CD4-positive, alpha-beta memory T cell (primary cell): Measurements from ENCODE around the gene RPL32. TPM values are rescaled to one million over a fixed set of nuclear protein-coding genes. Genes with fewer than 3 reads are reported as not detected.

Source experiments
- CTCF ChIA-PET: fragments of 350-600 bp; sonication (Branson Sonifier 250); formaldehyde crosslinking; loops from one replicate; lab custom pipeline; 2021; ENCODE audit warnings: inconsistent platforms; ENCODE audit not compliant: partially characterized antibody; lab: Charles Lee
- POLR2A ChIA-PET: fragments of 350-600 bp; sonication (Branson Sonifier 250); formaldehyde crosslinking; loops from one replicate; lab custom pipeline; 2021; ENCODE audit not compliant: partially characterized antibody; lab: Charles Lee
- DNase-seq, 5 donors: peaks; one replicate each; pipeline versions ENCODE4 v3.0.0 to v3.0.0-alpha.2; 2020 to 2022; ENCODE audit warnings: mixed read lengths in 1 of 5
- H3K27ac ChIP-seq: one replicate; pipeline ENCODE4 v1.7.0; 2013; ENCODE audit warnings: low read depth, low read length
- H3K27me3 ChIP-seq: 2 replicates; pipeline ENCODE4 v1.7.0; 2013; ENCODE audit warnings: mild to moderate bottlenecking, low read length, moderate library complexity; ENCODE audit not compliant: insufficient read depth
- H3K36me3 ChIP-seq: 2 replicates; pipeline ENCODE4 v1.7.0; 2013; ENCODE audit warnings: mild to moderate bottlenecking, low read length, moderate library complexity; ENCODE audit not compliant: insufficient read depth
- H3K4me1 ChIP-seq: 2 replicates; pipeline ENCODE4 v1.7.0; 2013; ENCODE audit warnings: mild to moderate bottlenecking, low read length, moderate library complexity; ENCODE audit not compliant: insufficient read depth
- H3K4me3 ChIP-seq, 2 donors: one replicate each; pipeline ENCODE4 v1.7.0; 2013; ENCODE audit warnings: low read length in 2 of 2, mild to moderate bottlenecking in 1 of 2
- H3K9me3 ChIP-seq, 2 donors: one replicate each; pipeline ENCODE4 v1.7.0; 2013; ENCODE audit warnings: low read length in 2 of 2, control low read depth in 1 of 2; ENCODE audit not compliant: control insufficient read depth in 1 of 2
- H3K27ac Mint-ChIP-seq, 7 donors: one replicate each; pipeline ENCODE4 v1.8.0; 2020 to 2021; ENCODE audit warnings: mixed read lengths in 7 of 7, mild to moderate bottlenecking in 6 of 7, inconsistent platforms in 3 of 7, moderate library complexity in 3 of 7
- H3K27me3 Mint-ChIP-seq, 2 donors: one replicate each; pipeline ENCODE4 v1.8.0; 2020 to 2021; ENCODE audit warnings: mixed read lengths in 2 of 2
- H3K36me3 Mint-ChIP-seq, 2 donors: one replicate each; pipeline ENCODE4 v1.8.0; 2020 to 2021; ENCODE audit warnings: mixed read lengths in 2 of 2, inconsistent platforms in 1 of 2, mild to moderate bottlenecking in 1 of 2
- H3K4me1 Mint-ChIP-seq, 4 donors: one replicate each; pipeline ENCODE4 v1.8.0; 2020 to 2021; ENCODE audit warnings: mixed read lengths in 4 of 4, mild to moderate bottlenecking in 1 of 4
- H3K4me3 Mint-ChIP-seq, 8 donors: one replicate each; pipeline ENCODE4 v1.8.0; 2020 to 2021; ENCODE audit warnings: mixed read lengths in 8 of 8, mild to moderate bottlenecking in 7 of 8, moderate library complexity in 6 of 8, inconsistent platforms in 3 of 8
- H3K9me3 Mint-ChIP-seq, 8 donors: one replicate each; pipeline ENCODE4 v1.8.0; 2020 to 2021; ENCODE audit warnings: mixed read lengths in 8 of 8, mild to moderate bottlenecking in 5 of 8, inconsistent platforms in 3 of 8, moderate library complexity in 1 of 8
- intact Hi-C: fragments of 100-400 bp; cut with micrococcal nuclease; formaldehyde crosslinking; loops from one replicate; pipeline ENCODE4 v1.15.1; 2023
- polyA plus RNA-seq, 2 donors: library from polyadenylated mRNA; unstranded; fragments of 300-500 nt; fragmentation: Illumina TruSeq; gene quantifications; one replicate each; pipeline ENCODE4 v1.2.3, GENCODE V29; 2021
- total RNA-seq, 2 experiments: library from RNA; stranded (reverse); gene quantifications; one replicate each; pipeline ENCODE4 v1.2.3, GENCODE V29; 2021

Gene RPL32
- total and polyA plus RNA-seq, 4 experiments from 2014 or later, result 2,040 to 3,480 (median 3,340) TPM

DNA sequence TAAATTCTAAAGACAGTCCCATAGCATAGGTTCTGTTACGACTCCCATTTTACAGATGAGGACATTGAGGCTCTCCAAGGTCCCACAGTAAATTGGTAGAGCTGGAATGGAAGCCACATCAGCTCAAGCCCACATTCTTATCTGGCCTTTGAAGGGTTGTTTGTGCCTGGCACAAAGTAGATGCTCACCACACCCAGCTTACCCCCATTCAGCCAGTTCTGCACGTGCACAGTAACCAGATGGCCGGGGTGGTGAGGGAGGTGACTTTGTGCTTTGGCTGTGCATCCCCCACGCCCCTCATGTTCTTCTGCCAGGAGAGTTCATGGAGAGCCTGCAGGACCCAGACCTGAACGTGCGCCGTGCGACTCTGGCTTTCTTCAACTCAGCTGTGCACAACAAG is 16.2 kb downstream of the RPL32 start:
- Mint-ChIP-seq H3K27ac (no peak overlapping the region), H3K4me3 (no peak overlapping the region), H3K4me1 (peaks cover 0 to 3% (median 0%) of the 10 kb centered on the region in 4 donors), H3K27me3 (no peaks in the 10 kb centered on the region), H3K36me3 (no peaks in the 10 kb centered on the region), H3K9me3 (no peaks in the 10 kb centered on the region)
- H3K9me3 ChIP-seq, result no peaks in the 10 kb centered on the region
- no peak overlapping the region for H3K27ac ChIP-seq
- no peaks in the 10 kb centered on the region for H3K4me1 ChIP-seq
- no peak for DNase-seq
- no peaks in the 10 kb centered on the region for H3K27me3 ChIP-seq
- CTCF ChIA-PET, result no interaction called here
- no peak overlapping the region for H3K4me3 ChIP-seq
- intact Hi-C loops, result no loop called here
- POLR2A ChIA-PET, result no interaction called here
- H3K36me3 ChIP-seq, result no peaks in the 10 kb centered on the region

GRCh38 chr3:12824299-12824698 is 17.1 kb downstream of the RPL32 start:
- Histone ChIP-seq H3K27me3 (no peaks in the 10 kb centered on the region), H3K4me1 (no peaks in the 10 kb centered on the region), H3K27ac (no peak overlapping the region), H3K4me3 (no peak overlapping the region), H3K36me3 (no peaks in the 10 kb centered on the region), H3K9me3 (no peaks in the 10 kb centered on the region)
- ChIA-PET POLR2A (no interaction called here), CTCF (no interaction called here)
- intact Hi-C loops, result no loop called here
- Mint-ChIP-seq H3K4me1 (no peaks in the 10 kb centered on the region), H3K27ac (peak overlapping the region in 1 of 7 donors; percentile 72), H3K27me3 (no peaks in the 10 kb centered on the region), H3K36me3 (no peaks in the 10 kb centered on the region), H3K9me3 (no peaks in the 10 kb centered on the region), H3K4me3 (no peak overlapping the region)
- no peak for DNase-seq

GRCh38 chr3:12822725-12823373 is 18.5 kb downstream of the RPL32 start:
- Histone ChIP-seq H3K4me3 (no peak overlapping the region), H3K36me3 (no peaks in the 10 kb centered on the region), H3K9me3 (no peaks in the 10 kb centered on the region), H3K4me1 (no peaks in the 10 kb centered on the region), H3K27me3 (no peaks in the 10 kb centered on the region), H3K27ac (no peak overlapping the region)
- H3K9me3 Mint-ChIP-seq, result no peaks in the 10 kb centered on the region
- no peaks in the 10 kb centered on the region for H3K4me1 Mint-ChIP-seq
- H3K27ac Mint-ChIP-seq, result no peak overlapping the region
- POLR2A ChIA-PET, result interaction anchor here (1.2 kb wide), 1 partner anchor 9 kb away, joined by 4 read pairs; no protein-coding TSS in a partner anchor
- H3K27me3 Mint-ChIP-seq, result no peaks in the 10 kb centered on the region
- DNase-seq, result no peak
- CTCF ChIA-PET, result interaction anchor here (0.8 kb wide), 1 partner anchor 13 kb away, joined by 4 read pairs; no protein-coding TSS in a partner anchor
- no peak overlapping the region for H3K4me3 Mint-ChIP-seq
- H3K36me3 Mint-ChIP-seq, result no peaks in the 10 kb centered on the region
- intact Hi-C loops, result no loop called here

GRCh38 chr3:12818773-12819172 is 22.6 kb downstream of the RPL32 start:
- DNase-seq, result no peak
- Histone ChIP-seq H3K4me1 (no peaks in the 10 kb centered on the region), H3K27ac (no peak overlapping the region), H3K27me3 (no peaks in the 10 kb centered on the region), H3K9me3 (no peaks in the 10 kb centered on the region), H3K4me3 (no peak overlapping the region), H3K36me3 (no peaks in the 10 kb centered on the region)
- H3K27me3 Mint-ChIP-seq, result no peaks in the 10 kb centered on the region
- no peak overlapping the region for H3K4me3 Mint-ChIP-seq
- H3K36me3 Mint-ChIP-seq, result no peaks in the 10 kb centered on the region
- H3K4me1 Mint-ChIP-seq, result no peaks in the 10 kb centered on the region
- no peaks in the 10 kb centered on the region for H3K9me3 Mint-ChIP-seq
- POLR2A ChIA-PET, result interaction anchor here (1.6 kb wide), 1 partner anchor 12 kb away, joined by 5 read pairs; no protein-coding TSS in a partner anchor
- intact Hi-C loops, result no loop called here
- CTCF ChIA-PET, result interaction anchor here (0.6 to 2.0 kb wide), 4 partner anchors 8 to 642 kb away, joined by 3 to 8 read pairs (median 4); partner anchors contain the start of gene RPL32
- H3K27ac Mint-ChIP-seq, result peak overlapping the region in 1 of 7 donors; percentile 21

DNA sequence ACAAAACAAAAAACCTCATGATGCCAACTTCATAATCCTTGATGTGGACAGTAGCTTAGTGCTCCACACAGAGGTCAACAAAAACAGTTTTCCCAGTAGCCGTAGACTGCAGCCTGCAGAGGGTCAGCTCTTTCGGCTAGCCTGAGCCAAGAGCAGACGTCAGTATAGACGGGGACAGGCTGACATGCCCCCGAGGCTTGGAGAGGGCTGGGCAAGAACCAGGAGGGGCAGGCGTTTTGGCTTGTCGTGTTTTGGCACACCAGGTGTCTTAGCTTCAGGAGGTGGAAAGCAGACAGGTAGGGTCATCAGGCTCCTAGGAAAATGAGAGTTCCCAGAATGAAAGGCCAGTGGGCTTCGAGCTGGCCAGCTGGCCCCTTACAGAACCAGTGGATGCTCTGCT is 23.1 kb downstream of the RPL32 start:
- no peaks in the 10 kb centered on the region for H3K27me3 ChIP-seq
- CTCF ChIA-PET, result interaction anchor here (1.1 to 1.5 kb wide), 3 partner anchors 8 to 23 kb away, joined by 3 to 5 read pairs (median 3); partner anchors contain the start of gene RPL32
- no peak overlapping the region for H3K27ac Mint-ChIP-seq
- H3K4me3 Mint-ChIP-seq, result no peak overlapping the region
- H3K27ac ChIP-seq, result no peak overlapping the region
- DNase-seq, result no peak
- no peaks in the 10 kb centered on the region for H3K36me3 ChIP-seq
- POLR2A ChIA-PET, result interaction anchor here (1.1 to 1.7 kb wide), 4 partner anchors 12 to 22 kb away, joined by 4 to 5 read pairs (median 4); partner anchors contain the start of gene CAND2
- no peaks in the 10 kb centered on the region for H3K4me1 Mint-ChIP-seq
- no peak overlapping the region for H3K4me3 ChIP-seq
- no peaks in the 10 kb centered on the region for H3K4me1 ChIP-seq
- no peaks in the 10 kb centered on the region for H3K36me3 Mint-ChIP-seq
- no peaks in the 10 kb centered on the region for H3K27me3 Mint-ChIP-seq
- no peaks in the 10 kb centered on the region for H3K9me3 Mint-ChIP-seq
- H3K9me3 ChIP-seq, result no peaks in the 10 kb centered on the region
- intact Hi-C loops, result no loop called here

DNA sequence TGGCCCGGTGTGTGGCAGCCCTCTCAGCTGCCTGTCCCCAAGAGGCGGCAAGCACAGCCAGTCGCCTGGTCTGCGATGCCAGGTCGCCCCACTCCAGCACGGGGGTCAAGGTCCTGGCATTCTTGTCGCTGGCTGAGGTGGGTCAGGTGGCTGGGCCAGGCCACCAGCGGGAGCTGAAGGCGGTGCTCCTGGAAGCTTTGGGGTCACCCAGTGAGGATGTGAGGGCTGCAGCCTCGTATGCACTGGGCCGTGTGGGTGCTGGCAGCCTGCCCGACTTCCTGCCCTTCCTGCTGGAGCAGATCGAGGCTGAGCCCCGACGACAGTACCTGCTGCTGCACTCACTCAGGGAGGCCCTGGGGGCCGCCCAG is 24.0 kb downstream of the RPL32 start:
- H3K27me3 ChIP-seq, result no peaks in the 10 kb centered on the region
- Mint-ChIP-seq H3K4me3 (no peak overlapping the region), H3K27me3 (no peaks in the 10 kb centered on the region), H3K36me3 (no peaks in the 10 kb centered on the region), H3K4me1 (no peaks in the 10 kb centered on the region), H3K9me3 (no peaks in the 10 kb centered on the region), H3K27ac (no peak overlapping the region)
- DNase-seq, result no peak
- intact Hi-C loops, result no loop called here
- H3K9me3 ChIP-seq, result no peaks in the 10 kb centered on the region
- ChIA-PET CTCF (interaction anchor here (1.1 kb wide), 1 partner anchor 8 kb away, joined by 3 read pairs; no protein-coding TSS in a partner anchor), POLR2A (interaction anchor here (1.1 to 1.7 kb wide), 4 partner anchors 13 to 23 kb away, joined by 4 to 5 read pairs (median 4); partner anchors contain the start of gene CAND2)
- H3K27ac ChIP-seq, result no peak overlapping the region
- no peaks in the 10 kb centered on the region for H3K36me3 ChIP-seq
- no peak overlapping the region for H3K4me3 ChIP-seq
- no peaks in the 10 kb centered on the region for H3K4me1 ChIP-seq

DNA sequence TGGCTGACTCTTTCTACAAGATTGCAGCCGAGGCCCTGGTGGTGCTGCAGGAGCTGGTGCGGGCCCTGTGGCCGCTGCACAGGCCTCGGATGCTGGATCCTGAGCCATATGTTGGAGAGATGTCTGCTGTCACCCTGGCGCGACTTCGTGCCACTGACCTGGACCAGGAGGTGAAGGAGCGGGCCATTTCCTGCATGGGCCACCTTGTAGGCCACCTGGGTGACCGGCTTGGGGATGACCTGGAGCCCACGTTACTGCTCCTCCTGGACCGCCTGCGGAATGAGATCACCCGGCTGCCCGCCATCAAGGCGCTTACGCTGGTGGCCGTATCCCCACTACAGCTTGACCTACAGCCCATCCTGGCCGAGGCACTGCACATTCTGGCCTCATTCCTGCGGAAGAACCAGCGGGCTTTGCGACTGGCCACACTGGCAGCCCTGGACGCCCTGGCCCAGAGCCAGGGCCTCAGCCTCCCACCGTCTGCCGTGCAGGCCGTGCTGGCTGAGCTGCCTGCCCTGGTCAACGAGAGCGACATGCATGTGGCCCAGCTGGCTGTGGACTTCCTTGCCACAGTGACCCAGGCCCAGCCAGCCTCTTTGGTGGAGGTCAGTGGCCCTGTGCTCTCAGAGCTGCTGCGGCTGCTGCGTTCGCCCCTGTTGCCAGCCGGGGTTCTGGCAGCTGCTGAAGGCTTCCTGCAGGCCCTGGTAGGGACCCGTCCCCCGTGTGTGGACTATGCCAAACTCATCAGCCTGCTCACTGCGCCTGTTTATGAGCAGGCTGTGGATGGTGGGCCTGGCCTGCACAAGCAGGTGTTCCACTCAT is 24.6 kb downstream of the RPL32 start:
- no peak overlapping the region for H3K27ac ChIP-seq
- no peaks in the 10 kb centered on the region for H3K4me1 ChIP-seq
- Mint-ChIP-seq H3K9me3 (no peaks in the 10 kb centered on the region), H3K27ac (no peak overlapping the region), H3K4me3 (no peak overlapping the region), H3K4me1 (no peaks in the 10 kb centered on the region), H3K27me3 (no peaks in the 10 kb centered on the region), H3K36me3 (no peaks in the 10 kb centered on the region)
- no peak overlapping the region for H3K4me3 ChIP-seq
- CTCF ChIA-PET, result interaction anchor here (1.2 kb wide), 1 partner anchor 25 kb away, joined by 5 read pairs; the partner anchor contains the start of gene RPL32
- no peak for DNase-seq
- intact Hi-C loops, result no loop called here
- no peaks in the 10 kb centered on the region for H3K9me3 ChIP-seq
- no peaks in the 10 kb centered on the region for H3K27me3 ChIP-seq
- POLR2A ChIA-PET, result interaction anchor here (1.7 kb wide), 1 partner anchor 24 kb away, joined by 4 read pairs; no protein-coding TSS in a partner anchor
- no peaks in the 10 kb centered on the region for H3K36me3 ChIP-seq
